ENCODE results near the gene RRM2.

The RRM2 gene

DNA sequence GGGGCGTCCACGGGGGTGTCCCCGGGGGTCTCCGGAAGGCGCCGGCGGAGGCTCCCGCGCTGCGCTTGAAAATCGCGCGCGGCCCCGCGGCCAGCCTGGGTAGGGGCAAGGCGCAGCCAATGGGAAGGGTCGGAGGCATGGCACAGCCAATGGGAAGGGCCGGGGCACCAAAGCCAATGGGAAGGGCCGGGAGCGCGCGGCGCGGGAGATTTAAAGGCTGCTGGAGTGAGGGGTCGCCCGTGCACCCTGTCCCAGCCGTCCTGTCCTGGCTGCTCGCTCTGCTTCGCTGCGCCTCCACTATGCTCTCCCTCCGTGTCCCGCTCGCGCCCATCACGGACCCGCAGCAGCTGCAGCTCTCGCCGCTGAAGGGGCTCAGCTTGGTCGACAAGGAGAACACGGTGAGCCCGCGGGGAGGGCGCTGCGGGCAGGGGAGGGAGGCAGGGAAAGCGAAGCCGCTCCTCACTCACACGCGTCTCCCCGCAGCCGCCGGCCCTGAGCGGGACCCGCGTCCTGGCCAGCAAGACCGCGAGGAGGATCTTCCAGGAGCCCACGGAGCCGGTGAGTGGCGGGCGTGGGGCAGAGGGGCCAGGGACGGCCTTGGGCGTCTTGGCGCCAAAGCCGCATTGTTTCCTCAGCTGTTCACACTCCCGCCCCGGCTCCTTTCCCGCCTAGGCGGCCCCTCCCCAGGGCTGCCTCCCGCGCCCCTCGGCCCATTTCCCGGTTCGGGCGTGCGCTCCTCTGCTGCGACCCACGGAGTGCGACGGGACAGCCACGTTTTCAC is at the start of gene RRM2:
Gene RRM2, plus strand, starts transcription at position 240 of the 781 bp plus-strand sequence. Its CDS starts 60 bp downstream, at position 300.
- DNase-seq (ENCODE audit: low spot score): peak; percentile 92

DNA sequence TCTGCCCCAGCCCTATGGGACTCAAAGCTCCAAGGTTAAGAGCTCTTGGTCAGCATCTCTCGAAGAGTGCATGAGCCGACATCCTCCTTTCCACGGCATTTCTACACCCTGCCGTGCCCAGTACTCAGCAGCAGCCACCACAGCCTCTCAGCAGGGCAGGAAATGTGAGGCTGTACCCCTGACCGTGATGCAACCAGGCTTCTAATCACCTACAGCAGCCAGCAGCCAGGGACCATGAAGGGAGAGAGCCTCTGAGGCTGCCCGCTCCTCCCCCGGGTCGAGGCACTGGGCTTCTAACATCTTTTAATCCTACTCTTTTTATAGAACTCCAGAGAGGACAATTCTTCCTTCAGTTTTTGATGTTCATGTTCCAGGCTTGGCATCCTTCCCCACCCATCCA is 48.8 kb upstream of the RRM2 start:
- no peak for DNase-seq (ENCODE audit: low spot score)

DNA sequence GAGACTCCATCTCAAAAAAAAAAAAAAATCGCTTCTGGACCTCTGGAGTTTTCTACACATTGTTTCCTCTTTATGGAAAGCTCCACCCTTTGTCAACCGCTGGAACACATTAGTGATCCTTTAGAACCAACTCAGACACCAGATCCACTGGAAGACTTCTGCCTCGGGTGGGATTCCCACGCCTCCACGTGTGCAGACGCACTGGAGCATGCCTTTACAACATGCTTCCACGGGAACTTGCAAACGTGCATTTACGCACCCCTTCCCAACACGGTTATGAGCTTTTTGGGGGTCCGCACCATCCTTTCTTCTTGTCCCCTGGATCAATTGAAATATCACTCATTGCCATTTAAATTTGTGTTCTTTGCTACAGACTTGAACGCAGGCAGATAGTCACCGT is 47.4 kb upstream of the RRM2 start:
- DNase-seq (ENCODE audit: low spot score): no peak

DNA sequence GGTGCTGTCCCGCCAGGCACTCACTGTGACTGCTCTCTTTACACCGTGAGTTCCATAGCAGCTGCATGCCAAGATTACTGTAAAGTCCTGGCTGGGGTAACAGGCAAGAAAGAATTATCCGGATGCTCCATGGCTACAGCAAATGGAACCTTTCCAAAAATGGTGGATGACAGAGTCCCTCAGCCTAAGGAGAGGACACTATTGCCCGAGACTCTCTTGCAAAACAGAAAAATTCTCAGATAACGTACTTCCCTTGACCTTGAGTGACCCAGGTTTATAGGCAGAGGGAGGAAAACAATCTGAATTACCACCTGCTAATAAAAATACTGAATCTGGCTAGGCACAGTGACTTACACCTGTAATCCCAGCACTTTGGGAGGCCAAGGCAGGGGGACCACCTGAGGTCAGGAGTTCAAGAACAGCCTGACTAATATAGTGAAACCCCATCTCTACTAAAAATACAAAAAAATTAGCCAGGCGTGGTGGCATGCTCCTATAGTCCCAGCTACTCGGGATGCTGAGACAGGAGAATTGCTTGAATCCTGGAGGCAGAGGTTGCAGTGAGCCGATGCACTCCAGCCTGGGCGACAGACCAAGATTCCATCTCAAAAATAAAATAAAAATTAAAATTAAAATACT is 46.8 kb upstream of the RRM2 start:
- no peak for DNase-seq (ENCODE audit: low spot score)

DNA sequence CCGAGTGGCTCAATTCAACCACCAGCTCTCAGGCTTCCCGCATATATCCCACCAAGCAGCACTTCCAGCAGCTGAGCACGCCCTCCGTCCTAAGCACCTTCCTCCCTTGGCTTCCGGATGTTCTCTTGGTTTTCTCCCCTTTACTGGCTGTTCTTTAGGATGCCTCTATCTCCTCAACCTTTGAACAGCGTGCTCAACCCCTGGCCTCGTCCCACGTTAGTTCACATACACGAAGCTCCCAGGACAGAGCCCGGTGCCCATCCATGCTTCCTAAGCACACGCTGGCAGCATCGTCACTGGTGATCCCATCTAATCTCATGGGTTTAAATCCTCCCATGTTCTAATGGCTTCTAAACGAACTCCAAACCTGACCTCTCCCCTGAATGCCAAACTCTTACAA is 46.0 kb upstream of the RRM2 start:
- no peak for DNase-seq (ENCODE audit: low spot score)

DNA sequence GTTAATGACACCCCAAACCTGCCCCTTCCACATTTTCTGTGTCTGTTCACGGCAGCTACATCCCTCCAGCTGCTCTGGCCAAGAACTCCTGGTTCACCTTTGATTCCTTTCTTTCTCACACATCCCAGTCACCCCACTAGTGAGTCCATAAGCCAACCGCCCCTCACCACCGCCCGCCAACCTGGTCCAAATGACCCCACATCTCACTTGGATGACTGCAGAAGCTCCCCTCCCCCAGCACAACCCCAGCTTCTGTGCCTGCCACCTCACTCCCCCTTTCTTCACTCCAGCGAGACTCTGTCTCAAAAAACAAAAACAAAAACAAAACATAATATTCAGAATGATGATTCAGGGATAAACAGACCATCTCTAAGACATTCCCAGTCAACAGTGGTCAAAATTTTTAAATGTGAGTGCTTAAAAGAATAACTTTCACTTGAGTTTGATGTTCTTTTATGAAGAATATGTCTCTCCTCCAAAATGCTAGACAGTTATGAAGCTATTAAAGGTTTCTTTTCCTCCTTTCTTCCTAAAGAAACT is 45.5 kb upstream of the RRM2 start:
- DNase-seq (ENCODE audit: low spot score): no peak

DNA sequence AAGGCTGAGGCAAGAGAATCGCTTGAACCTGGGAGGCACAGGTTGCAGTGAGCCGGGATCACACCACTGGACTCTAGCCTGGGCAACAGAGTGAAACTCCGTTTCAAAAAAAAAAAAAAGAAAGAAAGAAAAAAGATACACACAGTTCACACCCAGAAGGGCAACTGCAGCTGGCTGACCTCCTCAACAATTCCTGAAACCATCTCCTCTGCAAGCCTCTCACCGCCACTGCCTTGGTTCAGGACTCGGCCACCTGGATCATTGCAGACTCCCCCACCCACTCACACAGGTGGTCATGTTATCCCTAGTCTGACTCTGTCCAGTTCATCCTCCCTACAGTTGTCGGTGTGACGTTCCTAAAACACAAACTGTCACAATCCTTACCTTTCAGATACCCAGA is 44.5 kb upstream of the RRM2 start:
- DNase-seq (ENCODE audit: low spot score): no peak

DNA sequence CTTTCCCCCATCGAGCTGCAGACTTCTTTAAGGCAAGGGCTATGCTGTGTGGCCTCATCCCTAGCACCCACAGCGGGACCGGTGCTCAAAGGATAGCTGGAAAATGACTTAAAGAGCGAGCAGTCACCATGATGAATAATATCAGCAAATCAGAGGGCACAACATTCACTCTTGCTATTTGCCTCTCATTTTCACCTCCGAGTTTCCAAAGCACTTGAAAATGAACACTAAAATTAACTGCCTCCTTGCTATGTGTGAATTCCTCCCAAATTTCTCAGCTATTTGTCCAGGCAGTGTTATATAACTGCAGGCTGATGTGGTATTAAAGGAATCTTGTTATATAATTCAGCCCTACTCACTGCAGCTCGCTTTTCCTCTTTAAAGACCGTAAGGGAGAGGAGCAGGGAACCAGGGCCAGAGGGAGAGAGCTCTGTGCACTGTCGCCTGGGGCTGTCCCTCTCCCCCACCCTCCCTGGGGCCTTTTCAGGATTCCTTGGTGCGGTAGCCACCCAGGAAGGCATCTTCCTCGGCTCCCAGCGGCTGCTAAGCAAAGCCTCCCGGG is 43.8 kb upstream of the RRM2 start:
- DNase-seq (ENCODE audit: low spot score): peak; percentile 83

DNA sequence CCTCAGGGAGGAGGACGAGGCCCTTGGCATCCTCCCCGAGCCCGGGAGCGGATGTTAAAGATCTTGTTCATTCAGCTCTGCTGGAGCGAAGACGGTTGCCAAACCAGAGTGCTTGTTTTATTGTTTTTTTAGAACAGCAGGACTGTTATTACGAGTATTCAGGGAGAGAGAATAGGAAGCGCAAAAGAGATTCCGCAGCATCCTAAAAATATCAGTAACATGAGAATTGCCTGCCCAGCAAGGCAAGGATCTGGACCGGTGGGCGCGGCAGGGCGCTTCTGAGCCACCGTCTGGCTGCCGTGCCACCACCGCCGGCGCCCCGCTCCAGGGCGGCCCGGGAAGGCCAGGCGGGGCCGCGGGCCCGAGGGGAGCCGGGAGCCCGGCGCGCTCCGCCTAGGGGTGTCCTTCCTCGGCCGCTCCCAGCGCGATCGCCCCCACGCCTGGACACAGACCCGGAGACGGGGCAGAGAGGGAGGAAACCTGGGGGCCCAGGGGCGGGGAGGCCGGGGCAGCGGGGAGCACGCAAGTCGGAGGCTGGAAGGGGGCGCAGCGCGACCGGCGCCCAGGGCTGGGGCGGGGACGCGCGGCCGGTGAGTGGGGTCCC is 43.2 kb upstream of the RRM2 start:
- DNase-seq (ENCODE audit: low spot score): no peak

DNA sequence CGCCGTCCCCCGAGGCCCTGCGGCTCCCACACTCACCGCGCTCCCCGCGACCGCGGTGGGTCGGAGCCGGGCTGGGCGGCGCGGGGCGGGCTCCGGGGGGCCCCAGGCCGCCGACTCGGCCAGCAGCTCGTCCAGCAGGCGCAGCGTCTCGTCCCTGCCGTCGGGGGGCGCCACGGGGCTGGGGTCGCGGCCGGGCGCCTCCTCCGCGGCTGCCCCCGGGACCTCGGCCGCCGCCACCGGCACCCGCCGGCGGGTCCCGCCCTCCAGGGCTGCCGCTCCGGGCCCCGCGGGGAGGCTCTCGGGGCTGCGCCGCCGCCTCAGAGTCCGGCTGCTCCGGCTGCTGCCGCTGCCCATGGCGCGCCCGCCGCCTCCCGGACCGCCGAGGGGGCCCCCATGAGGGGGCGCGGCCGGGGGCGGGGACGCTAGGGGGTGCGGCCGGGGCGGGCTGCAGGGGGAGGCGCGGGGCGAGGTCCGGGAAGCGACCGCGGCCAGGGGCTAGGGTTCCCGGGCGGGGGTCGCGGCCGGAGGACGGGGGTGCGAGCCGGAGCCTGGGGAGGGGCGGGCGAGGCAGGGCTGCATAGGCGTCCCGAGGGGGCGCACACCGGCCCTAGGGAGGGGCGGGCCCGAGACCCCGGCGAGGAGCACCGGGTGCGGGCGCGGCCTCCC is 42.5 kb upstream of the RRM2 start, which contains the start of gene CYS1:
Gene CYS1, minus strand, starts transcription at position 542 of the 666 bp plus-strand sequence. Its CDS starts 188 bp downstream, at position 354.
- DNase-seq (ENCODE audit: low spot score): no peak

DNA sequence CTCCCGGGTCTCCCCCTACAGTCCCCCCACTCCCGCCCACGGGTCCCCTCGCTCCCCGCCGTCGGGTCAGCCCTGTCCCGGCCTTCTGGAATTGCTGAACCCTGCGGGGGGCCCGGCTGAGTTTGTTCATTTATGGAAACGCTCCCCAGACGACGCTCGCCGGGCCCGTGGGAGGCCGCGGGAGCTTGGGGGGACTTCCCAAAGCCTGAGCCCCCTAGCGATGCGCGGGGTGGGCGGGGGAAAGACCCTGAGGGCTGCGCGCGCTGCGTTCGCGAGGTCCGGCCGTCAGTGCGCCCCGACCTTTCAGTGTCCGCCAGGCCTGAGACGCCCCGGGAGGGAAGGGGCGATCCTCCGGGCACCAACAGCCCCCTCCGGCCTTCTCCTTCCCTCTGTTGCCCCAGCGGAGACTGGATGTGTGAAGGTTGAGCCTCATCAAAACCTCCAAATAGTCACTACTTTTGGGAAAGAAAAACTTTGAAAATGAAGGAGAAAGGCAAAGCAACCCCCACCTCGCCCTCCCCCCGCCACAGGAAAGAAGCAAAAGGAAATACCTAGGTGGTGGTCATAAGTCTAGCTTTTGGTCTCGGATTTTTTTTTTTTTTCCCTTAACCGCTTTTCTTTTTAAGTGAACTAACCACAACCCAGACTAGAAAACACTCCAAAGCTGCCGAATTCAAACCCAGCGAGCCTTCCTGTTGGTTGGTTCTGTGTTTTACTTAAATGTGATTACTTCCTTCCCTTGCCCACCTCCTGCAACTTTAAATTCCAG is 41.8 kb upstream of the RRM2 start:
- no peak for DNase-seq (ENCODE audit: low spot score)

DNA sequence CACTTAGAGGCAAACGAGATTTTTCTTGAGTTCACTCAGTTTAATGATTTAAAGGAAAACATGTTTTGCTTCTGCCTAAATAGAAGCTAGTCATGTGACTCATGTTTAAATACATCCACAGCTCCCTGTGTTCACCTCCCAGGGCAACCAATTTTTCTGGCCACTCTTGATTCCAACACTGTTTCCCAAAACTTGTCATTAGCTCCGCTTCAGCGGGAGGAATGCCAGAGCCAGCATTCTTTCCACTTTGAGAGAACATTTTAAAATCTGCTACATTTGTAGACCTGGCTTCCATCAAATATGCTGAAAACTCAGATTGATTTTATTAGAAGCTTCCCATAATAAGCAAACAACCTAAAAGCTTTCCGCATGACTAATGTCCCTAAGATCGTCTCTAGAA is 39.5 kb upstream of the RRM2 start:
- DNase-seq (ENCODE audit: low spot score): no peak

DNA sequence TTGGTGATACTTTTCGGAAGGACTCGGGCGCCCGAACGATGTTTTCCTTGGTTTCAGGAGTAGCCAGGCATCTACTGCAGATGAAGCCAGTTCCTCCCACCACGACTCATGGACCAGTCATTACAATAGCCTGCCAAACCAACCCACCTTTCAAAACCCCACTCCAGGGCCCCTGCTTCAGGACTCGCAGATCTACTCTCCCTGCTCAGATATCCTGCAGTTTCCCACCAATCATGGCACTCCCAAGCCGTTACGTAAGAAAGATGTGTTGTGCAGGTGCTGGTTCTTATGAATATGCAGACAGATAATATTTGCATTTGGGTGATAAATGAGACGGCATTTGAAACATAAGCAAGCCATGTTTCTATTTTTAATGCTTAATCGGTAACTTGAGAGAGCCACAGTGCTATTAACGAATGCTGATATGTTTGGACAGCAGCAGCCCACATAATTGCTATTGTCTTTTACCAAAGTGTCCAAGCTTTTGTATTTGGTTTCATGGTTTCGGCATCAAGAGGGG is 38.8 kb upstream of the RRM2 start:
- DNase-seq (ENCODE audit: low spot score): no peak

DNA sequence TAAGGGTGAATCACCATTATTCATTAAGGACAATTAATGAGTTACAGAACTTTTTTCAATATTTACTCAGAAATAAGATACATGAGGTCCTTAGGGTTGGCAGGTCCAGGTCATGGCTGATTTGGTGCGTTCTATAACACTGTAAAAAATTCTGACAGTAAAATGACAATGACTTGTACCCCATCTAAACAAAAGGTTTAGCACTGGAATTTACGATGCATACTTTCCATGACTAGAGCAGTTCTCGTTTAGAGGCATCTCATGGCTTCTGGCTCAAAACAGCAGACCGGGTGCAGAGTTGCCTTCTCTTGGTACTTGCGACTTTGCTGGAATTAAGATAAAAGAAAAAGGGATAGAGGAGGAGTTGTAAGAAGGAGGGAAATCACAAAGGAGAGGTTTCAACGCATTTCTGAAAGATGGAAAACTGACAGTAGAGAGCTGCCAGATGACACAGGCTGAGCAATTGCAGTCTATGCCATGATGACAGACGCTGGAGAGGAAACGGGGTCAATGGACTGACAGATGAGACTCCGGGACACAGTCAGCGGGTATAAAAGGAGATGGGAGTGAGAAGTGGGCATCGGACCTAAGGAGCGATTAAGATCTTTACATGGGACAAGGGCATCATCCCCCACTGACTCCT is 38.2 kb upstream of the RRM2 start:
- DNase-seq (ENCODE audit: low spot score): peak; percentile 54

DNA sequence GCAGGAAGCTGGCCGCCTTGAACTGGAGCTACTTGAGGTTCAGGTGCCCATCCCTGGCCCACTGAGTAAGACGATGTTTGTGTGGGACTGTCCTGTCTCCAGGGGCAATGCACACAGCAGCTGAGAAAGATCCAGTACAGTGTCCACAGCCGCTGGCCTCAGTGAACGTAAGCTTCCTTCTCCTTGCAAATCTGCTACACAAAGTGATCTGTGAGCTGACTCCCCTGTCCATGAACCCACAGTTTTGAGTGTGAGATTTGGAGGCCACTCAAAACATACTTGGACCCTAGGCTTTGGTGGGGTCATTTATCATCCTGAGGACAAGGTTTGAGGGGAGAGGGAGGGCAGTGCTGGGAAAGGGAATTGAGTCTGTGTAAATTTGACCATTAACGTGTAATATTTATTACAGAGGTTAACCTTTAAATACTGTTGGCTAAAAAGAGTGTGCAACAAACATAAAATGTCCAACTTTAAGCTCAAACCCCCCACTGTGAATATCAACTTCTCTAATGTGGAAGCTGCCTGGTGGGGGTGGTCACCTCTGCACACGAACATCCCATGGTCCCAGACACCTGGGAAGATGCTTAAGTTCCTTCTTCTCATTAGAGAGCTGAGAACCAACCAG is 37.4 kb upstream of the RRM2 start:
- DNase-seq (ENCODE audit: low spot score): no peak

DNA sequence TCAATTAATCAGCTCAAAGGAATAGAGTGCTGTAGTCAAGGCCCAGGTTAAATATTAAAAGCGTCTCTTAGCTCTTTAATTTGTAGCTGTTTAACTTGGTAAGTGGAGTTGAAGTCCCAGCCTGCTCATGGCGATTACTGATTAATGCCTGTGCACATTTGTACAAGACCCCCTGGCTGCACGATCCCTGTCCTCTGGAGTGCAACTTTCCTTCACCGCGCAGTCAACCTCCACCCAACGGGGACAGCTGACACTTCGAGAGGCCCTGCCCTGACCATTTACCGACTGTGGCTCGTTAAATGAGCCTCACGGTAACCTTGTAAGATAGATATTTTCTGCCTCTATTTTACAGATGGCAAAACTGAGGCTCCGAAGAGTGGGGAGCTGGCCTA is 36.9 kb upstream of the RRM2 start:
- no peak for DNase-seq (ENCODE audit: low spot score)

DNA sequence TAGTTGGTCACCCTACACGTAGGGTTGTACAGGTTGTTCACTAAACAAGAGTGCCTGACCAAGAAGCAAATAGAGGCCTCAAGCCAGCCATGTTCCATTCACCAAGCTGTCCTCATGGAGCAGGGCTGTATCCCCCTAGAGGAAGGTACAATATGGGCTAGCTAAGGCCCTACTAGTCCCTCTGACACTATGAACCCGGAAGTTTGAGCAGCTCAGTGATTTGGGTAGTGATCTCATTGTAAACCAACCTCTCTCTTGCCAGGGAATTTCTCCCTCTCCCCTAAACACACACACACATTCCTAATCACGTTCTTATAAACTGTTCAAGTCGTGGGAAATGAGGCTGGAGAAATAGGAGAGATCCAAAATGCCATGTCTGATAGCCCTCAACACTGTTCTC is 35.6 kb upstream of the RRM2 start:
- DNase-seq (ENCODE audit: low spot score): no peak

DNA sequence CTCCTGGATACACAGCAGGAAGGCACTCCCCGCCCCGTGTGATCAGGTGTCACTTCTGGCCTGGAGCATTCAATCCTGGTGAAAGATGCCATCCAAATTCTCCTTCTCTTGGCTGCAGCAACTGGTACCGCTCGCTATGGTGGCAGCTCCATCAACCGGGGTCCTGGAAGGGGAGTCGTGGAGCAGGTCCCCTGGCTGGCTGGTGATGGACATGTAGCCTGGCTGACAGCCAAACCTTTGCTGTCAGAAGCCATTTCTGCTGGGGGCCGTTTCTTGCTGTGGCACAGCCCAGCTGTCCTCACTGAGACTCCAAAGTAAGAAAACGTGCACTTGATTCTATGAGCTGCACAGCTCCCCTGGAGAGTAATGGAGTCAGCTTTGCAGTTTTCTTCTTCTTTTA is 35.2 kb upstream of the RRM2 start:
- no peak for DNase-seq (ENCODE audit: low spot score)

DNA sequence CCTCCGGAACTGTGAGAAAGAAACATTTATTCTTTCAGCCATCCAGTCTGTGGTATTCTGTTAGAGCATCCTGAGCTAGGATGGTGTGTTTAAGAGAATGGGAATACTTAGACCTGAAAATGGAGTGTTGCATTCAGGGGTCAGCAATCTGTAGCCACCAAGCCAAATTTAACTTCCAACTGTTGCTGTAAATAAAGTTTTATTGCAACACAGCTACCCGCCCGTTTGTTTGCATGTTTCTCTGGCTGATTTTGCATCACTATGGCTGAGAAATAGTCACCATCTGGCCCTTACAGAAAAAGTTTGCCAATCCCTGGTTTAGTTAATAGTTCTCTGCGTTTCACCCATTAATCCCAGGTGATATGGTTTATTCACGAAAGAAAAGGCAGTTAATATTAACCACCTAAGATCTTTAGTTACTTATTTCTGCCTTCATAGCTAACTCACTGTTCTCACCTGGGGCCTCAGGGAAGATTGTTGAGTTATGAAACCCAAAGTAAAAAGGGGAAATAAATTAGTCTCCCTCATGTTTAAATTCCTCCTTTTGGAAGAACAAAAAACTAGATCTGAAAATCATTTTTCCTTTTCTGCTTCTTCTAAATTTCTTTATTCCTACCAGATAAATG is 32.9 kb upstream of the RRM2 start:
- DNase-seq (ENCODE audit: low spot score): no peak

Data from cerebellar cortex (tissue), 1 donor.